ENCODE data around the gene SLC8A2. TPM values are rescaled to one million over a fixed set of nuclear protein-coding genes. Genes with fewer than 3 reads are reported as not detected.

The SLC8A2 gene
- total and polyA plus RNA-seq, 2 donors (not counting 1 experiment from before 2014, with no cell fraction given) = 0.07 TPM; not detected in 1

GRCh38 chr19:47419789-47420188 lies 51.9 kb downstream of the SLC8A2 start:
- H3K9me3 Mint-ChIP-seq (ENCODE audit: insufficient read depth) = no peaks in the 10 kb centered on the region
- no peaks in the 10 kb centered on the region for H4K20me1 ChIP-seq (ENCODE audit: control insufficient read depth, insufficient read depth, low read length, poor library complexity, severe bottlenecking)
- POLR2A ChIA-PET = no interaction called here
- H3K36me3 ChIP-seq (replicated peaks in 1 of 2; ENCODE audit: control extremely low read depth in 1 of 2, control insufficient read depth in 1 of 2, extremely low read depth in 1 of 2, insufficient read depth in 2 of 2, low read length in 1 of 2) = no peaks in the 10 kb centered on the region
- intact Hi-C loops (cut with micrococcal nuclease) = no loop called here
- H3K9ac ChIP-seq (ENCODE audit: low read length) = no peak overlapping the region
- no peak overlapping the region for H3K4me3 Mint-ChIP-seq
- ATAC-seq (ENCODE audit: low read depth) (no peak), DNase-seq (no peak)
- H3K27ac ChIP-seq (ENCODE audit: low read length in 2 of 2) = no peak overlapping the region
- CTCF ChIA-PET = interaction anchor here (0.5 kb wide), 1 partner anchor 444 kb away, joined by 3 read pairs; no protein-coding TSS in a partner anchor
- H3K9me3 ChIP-seq (ENCODE audit: control extremely low read depth in 1 of 3, control insufficient read depth in 2 of 3, insufficient read depth in 1 of 3, low read length in 2 of 3) = peaks cover 0 to 19% (median 0%) of the 10 kb centered on the region in 3 donors
- no peaks in the 10 kb centered on the region for H3K79me2 ChIP-seq (ENCODE audit: control insufficient read depth, insufficient read depth, low read length)
- H3K4me1 ChIP-seq (ENCODE audit: control insufficient read depth in 2 of 2, insufficient read depth in 2 of 2, low read length in 2 of 2) = peaks cover 10 to 55% of the 10 kb centered on the region in 2 donors
- H3K4me2 ChIP-seq (replicated peaks; ENCODE audit: low read depth, low read length, poor library complexity, severe bottlenecking) = no peak overlapping the region
- H3K27ac Mint-ChIP-seq = no peak overlapping the region
- WGBS (ENCODE audit: insufficient coverage) = 10% methylated on average over 8 of the region's 19 CpGs
- peaks cover 28% of the 10 kb centered on the region for H3K4me1 Mint-ChIP-seq
- H3K4me3 ChIP-seq (ENCODE audit: control extremely low read depth in 1 of 5, extremely low read depth in 1 of 5, insufficient read depth in 1 of 5, low read depth in 2 of 5, low read length in 4 of 5) = no peak overlapping the region
- no peak overlapping the region for H2AFZ ChIP-seq (ENCODE audit: insufficient read depth, low read depth, low read length, poor library complexity, severe bottlenecking)
- peaks cover 76% of the 10 kb centered on the region for H3K27me3 Mint-ChIP-seq
- H3K27me3 ChIP-seq (replicated peaks in 1 of 4; ENCODE audit: control extremely low read depth in 1 of 4, control insufficient read depth in 3 of 4, insufficient read depth in 4 of 4, low read length in 3 of 4) = peaks cover 0 to 83% (median 48%) of the 10 kb centered on the region in 4 experiments
- TF ChIP-seq, protein P1, sequence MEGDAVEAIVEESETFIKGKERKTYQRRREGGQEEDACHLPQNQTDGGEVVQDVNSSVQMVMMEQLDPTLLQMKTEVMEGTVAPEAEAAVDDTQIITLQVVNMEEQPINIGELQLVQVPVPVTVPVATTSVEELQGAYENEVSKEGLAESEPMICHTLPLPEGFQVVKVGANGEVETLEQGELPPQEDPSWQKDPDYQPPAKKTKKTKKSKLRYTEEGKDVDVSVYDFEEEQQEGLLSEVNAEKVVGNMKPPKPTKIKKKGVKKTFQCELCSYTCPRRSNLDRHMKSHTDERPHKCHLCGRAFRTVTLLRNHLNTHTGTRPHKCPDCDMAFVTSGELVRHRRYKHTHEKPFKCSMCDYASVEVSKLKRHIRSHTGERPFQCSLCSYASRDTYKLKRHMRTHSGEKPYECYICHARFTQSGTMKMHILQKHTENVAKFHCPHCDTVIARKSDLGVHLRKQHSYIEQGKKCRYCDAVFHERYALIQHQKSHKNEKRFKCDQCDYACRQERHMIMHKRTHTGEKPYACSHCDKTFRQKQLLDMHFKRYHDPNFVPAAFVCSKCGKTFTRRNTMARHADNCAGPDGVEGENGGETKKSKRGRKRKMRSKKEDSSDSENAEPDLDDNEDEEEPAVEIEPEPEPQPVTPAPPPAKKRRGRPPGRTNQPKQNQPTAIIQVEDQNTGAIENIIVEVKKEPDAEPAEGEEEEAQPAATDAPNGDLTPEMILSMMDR (IDR thresholded peaks at IDR 0.05) = no peak
- no peak for TF ChIP-seq EZH2 (IDR thresholded peaks at IDR 0.05; ENCODE audit: borderline replicate concordance, insufficient read depth, low read depth, low read length, poor library complexity, severe bottlenecking)

GRCh38 chr19:47419030-47419783 lies 52.5 kb downstream of the SLC8A2 start, which contains the start of gene MEIS3:
Gene MEIS3, minus strand, starts transcription at chr19:47419527. Its CDS starts 446 bp downstream, at chr19:47419081.
- H3K4me2 ChIP-seq (replicated peaks; ENCODE audit: low read depth, low read length, poor library complexity, severe bottlenecking) = peak within 1 kb of the TSS; percentile 63
- peaks cover 28% of the 10 kb centered on the region for H3K4me1 Mint-ChIP-seq
- ATAC-seq (ENCODE audit: low read depth) (peak; percentile 41), DNase-seq (peak; percentile 26)
- intact Hi-C loops (cut with micrococcal nuclease) = no loop called here
- no peak within 1 kb of the TSS for H3K9ac ChIP-seq (ENCODE audit: low read length)
- ChIA-PET POLR2A (no interaction called here), CTCF (interaction anchor here (0.5 kb wide), 1 partner anchor 443 kb away, joined by 3 read pairs; no protein-coding TSS in a partner anchor)
- peaks cover 76% of the 10 kb centered on the region for H3K27me3 Mint-ChIP-seq
- H3K4me1 ChIP-seq (ENCODE audit: control insufficient read depth in 2 of 2, insufficient read depth in 2 of 2, low read length in 2 of 2) = peaks cover 10 to 55% of the 10 kb centered on the region in 2 donors
- H3K9me3 ChIP-seq (ENCODE audit: control extremely low read depth in 1 of 3, control insufficient read depth in 2 of 3, insufficient read depth in 1 of 3, low read length in 2 of 3) = peaks cover 0 to 19% (median 0%) of the 10 kb centered on the region in 3 donors
- H3K27me3 ChIP-seq (replicated peaks in 1 of 4; ENCODE audit: control extremely low read depth in 1 of 4, control insufficient read depth in 3 of 4, insufficient read depth in 4 of 4, low read length in 3 of 4) = peaks cover 0 to 82% (median 48%) of the 10 kb centered on the region in 4 experiments
- H3K4me3 ChIP-seq (ENCODE audit: control extremely low read depth in 1 of 5, extremely low read depth in 1 of 5, insufficient read depth in 1 of 5, low read depth in 2 of 5, low read length in 4 of 5) = no peak within 1 kb of the TSS
- no peak within 1 kb of the TSS for H3K27ac ChIP-seq (ENCODE audit: low read length in 2 of 2)
- no peaks in the 10 kb centered on the region for H4K20me1 ChIP-seq (ENCODE audit: control insufficient read depth, insufficient read depth, low read length, poor library complexity, severe bottlenecking)
- peak within 1 kb of the TSS; percentile 22 for H2AFZ ChIP-seq (ENCODE audit: insufficient read depth, low read depth, low read length, poor library complexity, severe bottlenecking)
- TF ChIP-seq EZH2 (IDR thresholded peaks at IDR 0.05; ENCODE audit: borderline replicate concordance, insufficient read depth, low read depth, low read length, poor library complexity, severe bottlenecking) = no peak
- TF ChIP-seq, protein P1 (IDR thresholded peaks at IDR 0.05) = no peak
- H3K9me3 Mint-ChIP-seq (ENCODE audit: insufficient read depth) = no peaks in the 10 kb centered on the region
- 2% methylated on average over 37 of the region's 70 CpGs for WGBS (ENCODE audit: insufficient coverage)
- peak within 1 kb of the TSS; percentile 55 for H3K4me3 Mint-ChIP-seq
- no peaks in the 10 kb centered on the region for H3K79me2 ChIP-seq (ENCODE audit: control insufficient read depth, insufficient read depth, low read length)
- no peak within 1 kb of the TSS for H3K27ac Mint-ChIP-seq
- H3K36me3 ChIP-seq (replicated peaks in 1 of 2; ENCODE audit: control extremely low read depth in 1 of 2, control insufficient read depth in 1 of 2, extremely low read depth in 1 of 2, insufficient read depth in 2 of 2, low read length in 1 of 2) = no peaks in the 10 kb centered on the region
